ENCODE data around the gene RAVER1. TPM values are rescaled to one million over a fixed set of nuclear protein-coding genes. Genes with fewer than 3 reads are reported as not detected.
"Not testable (repeated sequence)": the region's sequence is repeated elsewhere in the genome, so short reads cannot be mapped to it uniquely, and the experiment has no call there.

The RAVER1 gene
- total RNA-seq, 4 donors from 2014 or later: 15.6 to 33.2 (median 21.8) TPM

- H3K36me3 ChIP-seq: peaks cover 0 to 9% of the 10 kb centered on the region in 2 donors
- no peak for ATAC-seq
These were observed 11.5 kb upstream of the RAVER1 start for GRCh38 chr19:10344780-10345179.

GRCh38 chr19:10343495-10343894, 10.2 kb upstream of the RAVER1 start:
- no peaks in the 10 kb centered on the region for H3K4me1 ChIP-seq
- WGBS, 2 donors (ENCODE audit: low coverage in 1 of 2): 80 to 83% methylated on average over 2 of the region's 2 CpGs
- no peaks in the 10 kb centered on the region for H3K27me3 ChIP-seq
- H3K36me3 ChIP-seq: no peaks in the 10 kb centered on the region
- no peak for ATAC-seq
- no peak overlapping the region for H3K4me3 ChIP-seq
- TF ChIP-seq POLR2A (IDR thresholded peaks at IDR 0.05): no peak
- TF ChIP-seq, protein P1, sequence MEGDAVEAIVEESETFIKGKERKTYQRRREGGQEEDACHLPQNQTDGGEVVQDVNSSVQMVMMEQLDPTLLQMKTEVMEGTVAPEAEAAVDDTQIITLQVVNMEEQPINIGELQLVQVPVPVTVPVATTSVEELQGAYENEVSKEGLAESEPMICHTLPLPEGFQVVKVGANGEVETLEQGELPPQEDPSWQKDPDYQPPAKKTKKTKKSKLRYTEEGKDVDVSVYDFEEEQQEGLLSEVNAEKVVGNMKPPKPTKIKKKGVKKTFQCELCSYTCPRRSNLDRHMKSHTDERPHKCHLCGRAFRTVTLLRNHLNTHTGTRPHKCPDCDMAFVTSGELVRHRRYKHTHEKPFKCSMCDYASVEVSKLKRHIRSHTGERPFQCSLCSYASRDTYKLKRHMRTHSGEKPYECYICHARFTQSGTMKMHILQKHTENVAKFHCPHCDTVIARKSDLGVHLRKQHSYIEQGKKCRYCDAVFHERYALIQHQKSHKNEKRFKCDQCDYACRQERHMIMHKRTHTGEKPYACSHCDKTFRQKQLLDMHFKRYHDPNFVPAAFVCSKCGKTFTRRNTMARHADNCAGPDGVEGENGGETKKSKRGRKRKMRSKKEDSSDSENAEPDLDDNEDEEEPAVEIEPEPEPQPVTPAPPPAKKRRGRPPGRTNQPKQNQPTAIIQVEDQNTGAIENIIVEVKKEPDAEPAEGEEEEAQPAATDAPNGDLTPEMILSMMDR (IDR thresholded peaks at IDR 0.05): no peak
- TF ChIP-seq POLR2AphosphoS5 (IDR thresholded peaks at IDR 0.05): no peak
- TF ChIP-seq EP300 (IDR thresholded peaks at IDR 0.05): no peak
- no peak overlapping the region for H3K27ac ChIP-seq
- H3K9me3 ChIP-seq: no peaks in the 10 kb centered on the region

More at GRCh38 chr19:10344780-10345179, 11.5 kb upstream of the RAVER1 start:
- Histone ChIP-seq H3K27ac (no peak overlapping the region), H3K27me3 (no peaks in the 10 kb centered on the region), H3K9me3 (no peaks in the 10 kb centered on the region), H3K4me3 (no peak overlapping the region), H3K4me1 (no peaks in the 10 kb centered on the region)
- no peak for TF ChIP-seq POLR2AphosphoS5 (IDR thresholded peaks at IDR 0.05)
- TF ChIP-seq EP300 (IDR thresholded peaks at IDR 0.05): no peak
- TF ChIP-seq POLR2A (IDR thresholded peaks at IDR 0.05): no peak
- TF ChIP-seq, protein P1 (IDR thresholded peaks at IDR 0.05): no peak
- 81 to 87% methylated on average over 5 to 10 of the region's 10 CpGs for WGBS, 2 donors (ENCODE audit: low coverage in 1 of 2)

DNA sequence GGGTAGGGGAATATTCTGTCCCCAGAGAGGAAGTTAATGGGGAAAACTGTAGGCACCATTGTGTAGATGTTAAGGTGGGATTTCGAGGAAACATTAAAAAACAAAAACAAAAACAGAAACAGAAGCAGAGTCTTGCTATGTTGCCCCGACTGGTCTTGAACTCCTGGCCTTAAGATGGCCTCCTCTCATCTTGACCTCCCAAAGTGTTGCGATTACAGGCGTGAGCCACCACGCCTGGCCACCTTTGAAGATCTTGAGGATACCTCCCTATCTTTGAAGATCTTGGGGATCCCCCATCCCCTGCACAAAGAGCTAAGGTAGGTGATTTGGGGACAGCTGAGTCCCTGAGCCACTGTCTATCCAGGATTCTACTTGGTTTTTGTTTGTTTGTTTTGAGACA, 6.6 kb upstream of the RAVER1 start:
- Histone ChIP-seq H3K27ac (no peak overlapping the region), H3K9me3 (no peaks in the 10 kb centered on the region), H3K4me3 (no peak overlapping the region), H3K36me3 (no peaks in the 10 kb centered on the region), H3K4me1 (peaks cover 0 to 9% (median 0%) of the 10 kb centered on the region in 3 donors), H3K27me3 (no peaks in the 10 kb centered on the region)
- no peak for ATAC-seq
- 80 to 84% methylated on average over 2 to 5 of the region's 5 CpGs for whole genome bisulfite sequencing, 2 donors (ENCODE audit: low coverage in 1 of 2)
- TF ChIP-seq, protein P1 (IDR thresholded peaks at IDR 0.05): no peak
- TF ChIP-seq POLR2A (IDR thresholded peaks at IDR 0.05): no peak
- no peak for TF ChIP-seq POLR2AphosphoS5 (IDR thresholded peaks at IDR 0.05)
- no peak for TF ChIP-seq EP300 (IDR thresholded peaks at IDR 0.05)

- TF ChIP-seq, protein P1 (IDR thresholded peaks at IDR 0.05): no peak
- TF ChIP-seq EP300 (IDR thresholded peaks at IDR 0.05) (no peak), POLR2AphosphoS5 (IDR thresholded peaks at IDR 0.05) (no peak), POLR2A (IDR thresholded peaks at IDR 0.05) (no peak)
- 81% methylated on average over 5 of the region's 14 CpGs; no CpG with 5 or more reads in 1 of the 2 donors for WGBS, 2 donors (ENCODE audit: low coverage in 1 of 2)
- Histone ChIP-seq H3K36me3 (no peaks in the 10 kb centered on the region), H3K4me3 (no peak within 1 kb of the TSS), H3K4me1 (peaks cover 0 to 14% (median under 1%) of the 10 kb centered on the region in 3 donors), H3K9me3 (no peaks in the 10 kb centered on the region), H3K27ac (no peak within 1 kb of the TSS), H3K27me3 (no peaks in the 10 kb centered on the region)
- no peak for ATAC-seq
These were observed 6.1 kb upstream of the RAVER1 start, which contains the start of gene ICAM3 for GRCh38 chr19:10339380-10339960. TSS of gene ICAM3 (minus strand) at chr19:10339624. CDS start at chr19:10339614, 10 bp downstream.

- ATAC-seq: no peak
- TF ChIP-seq, protein P1 (IDR thresholded peaks at IDR 0.05): no peak
- TF ChIP-seq POLR2AphosphoS5 (IDR thresholded peaks at IDR 0.05): no peak
- TF ChIP-seq EP300 (IDR thresholded peaks at IDR 0.05): no peak
- TF ChIP-seq POLR2A (IDR thresholded peaks at IDR 0.05): no peak
- Histone ChIP-seq H3K4me1 (peaks cover 0 to 19% (median 5%) of the 10 kb centered on the region in 3 donors), H3K27ac (no peak overlapping the region), H3K4me3 (no peak overlapping the region), H3K27me3 (no peaks in the 10 kb centered on the region), H3K36me3 (no peaks in the 10 kb centered on the region), H3K9me3 (no peaks in the 10 kb centered on the region)
- 73 to 94% methylated on average over 2 to 4 of the region's 6 CpGs for WGBS, 2 donors (ENCODE audit: low coverage in 1 of 2)
These were observed 5.6 kb upstream of the RAVER1 start for GRCh38 chr19:10338940-10339339.

DNA sequence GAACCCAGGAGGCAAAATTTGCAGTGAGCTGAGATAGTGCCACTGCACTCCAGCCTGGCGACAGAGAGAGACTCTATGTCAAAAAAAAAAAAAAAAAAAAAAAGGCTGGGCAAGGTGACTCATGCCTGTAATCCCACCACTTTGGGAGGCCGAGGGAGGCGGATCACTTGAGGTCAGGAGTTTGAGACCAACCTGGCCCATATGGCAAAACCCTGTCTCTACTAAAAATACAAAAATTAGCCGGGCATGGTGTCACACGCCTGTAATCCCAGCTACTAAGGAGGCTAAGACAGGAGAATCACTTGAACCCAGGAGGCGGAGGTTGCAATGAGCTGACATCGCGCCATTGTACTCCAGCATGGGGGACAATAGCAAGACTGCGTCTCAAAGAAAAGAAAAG, 3.4 kb upstream of the RAVER1 start:
- not testable (repeated sequence) for H3K27ac ChIP-seq, ATAC-seq, H3K36me3 ChIP-seq, H3K27me3 ChIP-seq, H3K4me3 ChIP-seq, H3K9me3 ChIP-seq
- H3K4me1 ChIP-seq: peaks cover 0 to 36% (median 16%) of the 10 kb centered on the region in 3 donors
- 80 to 94% methylated on average over 5 of the region's 9 CpGs for WGBS, 2 donors (ENCODE audit: low coverage in 1 of 2)

All from gastroesophageal sphincter (tissue), 4 donors.